Calu3 (cell line): ENCODE measurements around the gene RPL21. TPM values are rescaled to one million over a fixed set of nuclear protein-coding genes. Genes with fewer than 3 reads are reported as not detected.
A peak's percentile ranks its signal among the peaks of the same experiment; 100 is the strongest.

ENCODE experiments used
- BruUV-seq: library from RNA; stranded (reverse); fragments of 400-500 nt; replicated peaks from 2 replicates; lab custom pipeline; 2021; lab: Mats Ljungman, UMichigan
- CTCF ChIA-PET: fragments of 300-600 bp; sonication (Branson Sonifier 250); formaldehyde crosslinking; loops from one replicate; lab custom pipeline; 2022; ENCODE audit warnings: antibody characterized with exemption; lab: Charles Lee
- DNase-seq: peaks from one replicate; pipeline ENCODE4 v3.0.0; 2022
- H3K27ac Mint-ChIP-seq: one replicate; pipeline ENCODE4 v1.8.0; 2022; ENCODE audit warnings: mixed read lengths; ENCODE audit not compliant: unreplicated experiment
- H3K27me3 Mint-ChIP-seq: one replicate; pipeline ENCODE4 v1.8.0; 2022; ENCODE audit warnings: mixed read lengths; ENCODE audit not compliant: unreplicated experiment
- H3K36me3 Mint-ChIP-seq: one replicate; pipeline ENCODE4 v1.8.0; 2022; ENCODE audit warnings: mild to moderate bottlenecking, moderate library complexity, mixed read lengths; ENCODE audit not compliant: insufficient read depth, unreplicated experiment
- H3K4me1 Mint-ChIP-seq: one replicate; pipeline ENCODE4 v1.8.0; 2022; ENCODE audit warnings: mild to moderate bottlenecking, low read depth, mixed read lengths; ENCODE audit not compliant: unreplicated experiment
- H3K4me3 Mint-ChIP-seq: one replicate; pipeline ENCODE4 v1.8.0; 2022; ENCODE audit warnings: mild to moderate bottlenecking, low read depth, moderate library complexity, mixed read lengths; ENCODE audit not compliant: unreplicated experiment
- H3K9me3 Mint-ChIP-seq: one replicate; pipeline ENCODE4 v1.8.0; 2022; ENCODE audit warnings: low read depth, mixed read lengths; ENCODE audit not compliant: unreplicated experiment
- CTCF ChIP-seq: fragments of 200-600 bp; IDR thresholded peaks from one replicate; pipeline ENCODE4 v1.8.0; 2022; ENCODE audit warnings: antibody characterized with exemption; ENCODE audit not compliant: unreplicated experiment
- intact Hi-C: fragments of 100-400 bp; cut with micrococcal nuclease; formaldehyde crosslinking; loops from one replicate; pipeline ENCODE4 v1.10.0; 2022; ENCODE audit not compliant: unreplicated experiment
- total RNA-seq: library from RNA; stranded (reverse); gene quantifications from 2 replicates; pipeline ENCODE4 v1.2.3, GENCODE V29; 2022

RPL21 gene
- total RNA-seq, 1 experiment from 2014 or later = 434 TPM

DNA sequence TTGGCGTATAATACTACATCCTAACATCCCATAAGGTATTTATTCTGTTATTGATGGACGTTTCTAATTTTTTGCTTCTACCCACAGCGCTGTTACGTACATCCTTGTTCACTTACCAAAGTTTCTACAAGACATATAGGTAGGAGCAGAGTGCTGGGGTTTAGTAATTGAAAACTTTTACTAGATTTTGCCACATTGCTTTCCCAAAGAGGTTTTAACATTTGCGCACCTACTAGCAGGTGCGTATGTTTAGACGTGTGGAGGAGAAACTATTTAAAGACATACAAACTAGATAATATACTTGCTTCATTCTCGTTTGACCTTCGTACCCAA, 559 bp upstream of the RPL21 start:
- TSS peak; percentile 91 for BruUV-seq
- CTCF ChIA-PET = interaction anchor here (0.6 to 1.1 kb wide), 2 partner anchors 56 to 186 kb away, joined by 3 to 4 read pairs; no protein-coding TSS in a partner anchor
- no peaks in the 10 kb centered on the region for H3K9me3 Mint-ChIP-seq
- intact Hi-C loops = loop anchor here (2.0 kb wide), 1 partner anchor 78 kb away; no protein-coding TSS in a partner anchor
- peaks cover 48% of the 10 kb centered on the region for H3K36me3 Mint-ChIP-seq
- H3K27ac Mint-ChIP-seq = peak overlapping the region; percentile 96
- H3K4me3 Mint-ChIP-seq = peak overlapping the region; percentile 77
- H3K27me3 Mint-ChIP-seq = no peaks in the 10 kb centered on the region
- DNase-seq = no peak
- H3K4me1 Mint-ChIP-seq = peaks cover 6% of the 10 kb centered on the region
- no peak for TF ChIP-seq CTCF

DNA sequence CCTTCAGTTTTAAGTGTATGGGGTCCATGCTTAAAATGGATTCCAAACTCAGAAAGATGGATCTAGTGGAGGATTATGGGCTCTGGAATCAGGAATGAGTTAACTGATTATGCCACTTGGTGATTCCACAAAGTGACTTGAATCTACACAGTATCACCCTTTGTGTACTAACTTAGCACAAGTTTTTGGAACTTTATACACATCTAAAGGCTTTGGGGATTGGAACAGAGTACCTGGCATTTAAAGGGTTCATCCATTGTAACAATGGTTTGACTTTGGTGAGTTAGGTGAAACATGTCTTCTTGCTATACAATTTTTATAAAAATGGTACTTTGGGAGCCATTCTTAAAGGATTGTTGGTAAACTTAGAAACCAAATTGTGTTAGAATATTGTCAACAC, 1.1 kb downstream of the RPL21 start:
- peaks cover 62% of the 10 kb centered on the region for H3K36me3 Mint-ChIP-seq
- H3K9me3 Mint-ChIP-seq = no peaks in the 10 kb centered on the region
- no TSS peak for BruUV-seq
- CTCF ChIA-PET = no interaction called here
- intact Hi-C loops = no loop called here
- H3K27me3 Mint-ChIP-seq = no peaks in the 10 kb centered on the region
- peak overlapping the region; percentile 77 for H3K4me3 Mint-ChIP-seq
- DNase-seq = no peak
- H3K27ac Mint-ChIP-seq = peak overlapping the region; percentile 96
- peaks cover 6% of the 10 kb centered on the region for H3K4me1 Mint-ChIP-seq
- no peak for TF ChIP-seq CTCF

GRCh38 chr13:27257233-27257568, 5.8 kb downstream of the RPL21 start:
- CTCF ChIA-PET = no interaction called here
- BruUV-seq = no TSS peak
- Mint-ChIP-seq H3K4me1 (peaks cover 14% of the 10 kb centered on the region), H3K27me3 (no peaks in the 10 kb centered on the region), H3K4me3 (no peak overlapping the region), H3K27ac (no peak overlapping the region), H3K9me3 (no peaks in the 10 kb centered on the region), H3K36me3 (peaks cover 64% of the 10 kb centered on the region)
- no peak for DNase-seq
- no peak for TF ChIP-seq CTCF
- intact Hi-C loops = no loop called here

- peaks cover 14% of the 10 kb centered on the region for H3K4me1 Mint-ChIP-seq
- DNase-seq = no peak
- TF ChIP-seq CTCF = no peak
- no peaks in the 10 kb centered on the region for H3K9me3 Mint-ChIP-seq
- intact Hi-C loops = no loop called here
- no peak overlapping the region for H3K27ac Mint-ChIP-seq
- H3K4me3 Mint-ChIP-seq = no peak overlapping the region
- no TSS peak for BruUV-seq
- H3K27me3 Mint-ChIP-seq = no peaks in the 10 kb centered on the region
- H3K36me3 Mint-ChIP-seq = peaks cover 63% of the 10 kb centered on the region
- CTCF ChIA-PET = no interaction called here
Measured at GRCh38 chr13:27257648-27258253, 6.4 kb downstream of the RPL21 start.
